Myometrial cell (primary cell): ENCODE measurements around the gene ERI3. TPM values are rescaled to one million over a fixed set of nuclear protein-coding genes. Genes with fewer than 3 reads are reported as not detected.

Experiments used
- total RNA-seq: library from RNA; depleted of rRNA; stranded (reverse); fragments of >200 nt; gene quantifications from 2 replicates; pipeline ENCODE4 v1.2.3, GENCODE V29; 2015

Gene ERI3
- total RNA-seq = 64.9 and 74.4 TPM in 2 replicates

DNA sequence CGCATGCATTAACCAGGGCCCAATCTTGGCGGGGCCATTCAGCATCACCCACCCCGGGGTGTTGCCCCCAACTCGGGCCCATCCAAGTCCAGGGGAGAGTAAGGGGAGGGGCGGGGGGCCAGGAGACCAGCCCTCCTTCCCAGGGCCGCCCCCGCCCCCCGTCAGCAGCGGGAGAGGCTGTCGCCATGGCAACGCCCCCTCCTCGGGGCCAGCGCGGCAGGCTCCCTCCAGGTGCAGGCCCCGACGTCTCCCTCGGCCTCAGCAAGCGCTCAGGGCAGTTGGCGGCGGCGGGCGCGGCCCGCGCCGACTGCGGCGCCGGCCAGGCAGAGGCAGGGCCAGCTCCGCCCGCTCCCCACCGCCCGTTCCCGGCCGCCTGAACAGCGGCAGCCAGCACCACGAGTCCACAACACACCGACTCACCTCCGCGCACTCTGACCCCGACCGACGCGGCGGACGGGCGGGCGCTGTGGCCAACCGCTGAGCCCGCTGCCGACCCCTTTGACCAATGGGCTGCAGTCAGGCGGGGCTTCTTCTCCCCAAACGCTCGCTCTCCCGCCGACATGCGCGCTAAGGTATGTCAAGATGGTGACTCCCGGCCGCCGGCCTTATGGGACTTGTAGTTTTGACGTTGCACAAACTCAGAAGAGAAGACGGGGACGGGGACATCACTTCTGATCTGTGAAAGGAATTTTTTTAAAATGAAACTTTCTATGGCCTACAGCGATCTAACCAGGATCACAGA is at the start of gene ERI3:
Gene ERI3 (minus strand): TSS at position 418 of the 742 bp plus-strand sequence. CDS start 231 bp downstream, at position 187.

DNA sequence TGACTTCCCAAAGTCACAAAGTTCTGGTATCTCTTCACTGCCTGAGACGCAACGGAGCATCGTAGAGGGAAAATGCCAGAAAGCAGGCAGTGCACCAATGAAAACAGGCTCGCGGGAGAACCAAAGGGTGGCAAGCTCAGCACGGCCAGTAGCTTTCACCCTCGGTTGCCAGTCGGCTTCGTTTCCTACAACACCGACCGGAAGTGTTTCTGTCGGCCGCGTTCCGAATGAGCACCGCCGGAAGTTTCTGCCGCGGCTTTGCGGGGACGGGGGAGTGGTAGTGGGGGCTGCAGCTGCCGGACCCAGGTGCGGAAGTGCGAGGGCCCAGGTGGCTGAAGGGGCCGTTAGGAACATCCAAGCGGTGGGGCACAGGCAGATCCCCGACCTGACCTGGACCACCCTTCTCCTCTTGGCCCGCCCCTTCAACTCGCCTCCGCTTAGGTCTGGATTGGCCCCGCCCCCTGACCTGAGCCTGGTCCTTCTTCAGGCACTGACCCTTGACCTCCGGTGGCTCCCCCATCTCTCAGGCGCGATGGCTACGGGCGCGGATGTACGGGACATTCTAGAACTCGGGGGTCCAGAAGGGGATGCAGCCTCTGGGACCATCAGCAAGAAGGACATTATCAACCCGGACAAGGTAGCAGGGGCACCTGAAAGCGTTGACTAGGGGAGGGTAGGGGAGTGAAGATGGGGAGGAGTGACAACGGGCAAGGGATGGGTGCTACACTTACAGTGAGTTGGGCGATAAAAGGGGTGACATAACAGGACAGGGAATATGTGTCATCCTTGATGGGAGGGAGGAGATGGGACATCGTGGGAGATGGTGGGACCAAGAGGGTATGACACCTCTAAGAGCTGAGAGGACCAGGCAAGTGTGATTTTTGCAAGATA is 141.6 kb downstream of the ERI3 start, which contains the start of gene DMAP1:
Gene DMAP1 (plus strand): TSS at position 250 of the 891 bp plus-strand sequence. CDS start 283 bp downstream, at position 533.

Other genes starting within 250 kb of the ERI3 start
- gene KLF17, start 236.4 kb downstream of the ERI3 start, total RNA-seq = under 0.01 TPM in 1 of 2 replicates, not detected in the other
- gene KLF18, start 213.6 kb downstream of the ERI3 start, total RNA-seq = not detected in 2 replicates
- gene DMAP1, start 141.8 kb downstream of the ERI3 start, total RNA-seq = 38.1 and 49.1 TPM in 2 replicates
- gene RNF220, start 50.0 kb upstream of the ERI3 start, total RNA-seq = 78.4 and 148 TPM in 2 replicates